Stromal cell of bone marrow (primary cell): Measurements from ENCODE around the gene ATP6V0E1.
A peak's percentile ranks its signal among the peaks of the same experiment; 100 is the strongest.
"Not testable (repeated sequence)": the region's sequence is repeated elsewhere in the genome, so short reads cannot be mapped to it uniquely, and the experiment has no call there.

Experiments used
- DNase-seq: peaks from one replicate; pipeline ENCODE4 v3.0.0-alpha.2; 2012; ENCODE audit warnings: low read depth

ATP6V0E1 gene

GRCh38 chr5:173004013-173004412 lies 20.4 kb downstream of the ATP6V0E1 start:
- no peak for DNase-seq

GRCh38 chr5:173004447-173004846 lies 20.9 kb downstream of the ATP6V0E1 start:
- no peak for DNase-seq

GRCh38 chr5:173010021-173010420 lies 26.4 kb downstream of the ATP6V0E1 start:
- DNase-seq = no peak

- no peak for DNase-seq
These were observed 27.2 kb downstream of the ATP6V0E1 start for GRCh38 chr5:173010547-173011464.

GRCh38 chr5:173011566-173011965 lies 28.0 kb downstream of the ATP6V0E1 start:
- DNase-seq = no peak

GRCh38 chr5:173012882-173013281 lies 29.3 kb downstream of the ATP6V0E1 start:
- DNase-seq = no peak

GRCh38 chr5:173014671-173015070 lies 31.1 kb downstream of the ATP6V0E1 start:
- DNase-seq = no peak

- DNase-seq = no peak
These were observed 31.6 kb downstream of the ATP6V0E1 start for GRCh38 chr5:173015192-173015591.

- no peak for DNase-seq
These were observed 32.3 kb downstream of the ATP6V0E1 start for GRCh38 chr5:173015598-173016455.

- peak; percentile 86 for DNase-seq
These were observed 33.1 kb downstream of the ATP6V0E1 start for GRCh38 chr5:173016598-173017046.

- DNase-seq = not testable (repeated sequence)
These were observed 33.5 kb downstream of the ATP6V0E1 start for GRCh38 chr5:173017087-173017486.

- DNase-seq = no peak
These were observed 34.8 kb downstream of the ATP6V0E1 start for GRCh38 chr5:173018358-173018757.

GRCh38 chr5:173020154-173020581 lies 36.6 kb downstream of the ATP6V0E1 start:
- no peak for DNase-seq

GRCh38 chr5:173020643-173021042 lies 37.1 kb downstream of the ATP6V0E1 start:
- DNase-seq = no peak

GRCh38 chr5:173025651-173026050 lies 42.1 kb downstream of the ATP6V0E1 start:
- no peak for DNase-seq

- no peak for DNase-seq
These were observed 44.3 kb downstream of the ATP6V0E1 start for GRCh38 chr5:173027905-173028304.

GRCh38 chr5:173028811-173029327 lies 45.3 kb downstream of the ATP6V0E1 start:
- no peak for DNase-seq

GRCh38 chr5:173029499-173029921 lies 45.9 kb downstream of the ATP6V0E1 start:
- no peak for DNase-seq

- DNase-seq = not testable (repeated sequence)
These were observed 48.5 kb downstream of the ATP6V0E1 start for GRCh38 chr5:173032096-173032495.

- DNase-seq = no peak
These were observed 49.2 kb downstream of the ATP6V0E1 start for GRCh38 chr5:173032730-173033129.

- no peak for DNase-seq
These were observed 50.4 kb downstream of the ATP6V0E1 start for GRCh38 chr5:173033923-173034322.
